Measurements from ENCODE around the gene IFITM5.

IFITM5 gene

GRCh38 chr11:267491-267994 lies 31.8 kb downstream of the IFITM5 start:
- peak in 1 of 2 donors; percentile 51 for DNase-seq (ENCODE audit: low read depth in 2 of 2)

- no peak for DNase-seq (ENCODE audit: low read depth in 2 of 2)
Observed at GRCh38 chr11:266676-267439, 32.5 kb downstream of the IFITM5 start.

- DNase-seq (ENCODE audit: low read depth in 2 of 2): no peak
Observed at GRCh38 chr11:261624-262023, 37.7 kb downstream of the IFITM5 start.

- no peak for DNase-seq (ENCODE audit: low read depth in 2 of 2)
Observed at GRCh38 chr11:259413-259812, 39.9 kb downstream of the IFITM5 start.

GRCh38 chr11:257766-258493 lies 41.4 kb downstream of the IFITM5 start:
- no peak for DNase-seq (ENCODE audit: low read depth in 2 of 2)

- DNase-seq (ENCODE audit: low read depth in 2 of 2): no peak
Observed at GRCh38 chr11:256952-257737, 42.2 kb downstream of the IFITM5 start.

- no peak for DNase-seq (ENCODE audit: low read depth in 2 of 2)
Observed at GRCh38 chr11:255816-256215, 43.5 kb downstream of the IFITM5 start.

- no peak for DNase-seq (ENCODE audit: low read depth in 2 of 2)
Observed at GRCh38 chr11:255176-255575, 44.1 kb downstream of the IFITM5 start.

- no peak for DNase-seq (ENCODE audit: low read depth in 2 of 2)
Observed at GRCh38 chr11:253886-254270, 45.4 kb downstream of the IFITM5 start.

GRCh38 chr11:253160-253885 lies 46.0 kb downstream of the IFITM5 start:
- DNase-seq (ENCODE audit: low read depth in 2 of 2): no peak

- no peak for DNase-seq (ENCODE audit: low read depth in 2 of 2)
Observed at GRCh38 chr11:252666-253065, 46.7 kb downstream of the IFITM5 start.

- no peak for DNase-seq (ENCODE audit: low read depth in 2 of 2)
Observed at GRCh38 chr11:251550-251949, 47.8 kb downstream of the IFITM5 start.

GRCh38 chr11:250740-251299 lies 48.5 kb downstream of the IFITM5 start:
- peak in 1 of 2 donors; percentile 64 for DNase-seq (ENCODE audit: low read depth in 2 of 2)

GRCh38 chr11:250274-250673 lies 49.1 kb downstream of the IFITM5 start:
- DNase-seq (ENCODE audit: low read depth in 2 of 2): no peak

GRCh38 chr11:249062-249461 lies 50.3 kb downstream of the IFITM5 start:
- no peak for DNase-seq (ENCODE audit: low read depth in 2 of 2)

All from stimulated activated CD8-positive, alpha-beta memory T cell treated with anti-CD3 and anti-CD28 coated beads, Interleukin-2, amount 100 ng/mL, for 48 hours (primary cell).